ENCODE measurements around the gene TJP3. TPM values are rescaled to one million over a fixed set of nuclear protein-coding genes. Genes with fewer than 3 reads are reported as not detected.
A peak's percentile ranks its signal among the peaks of the same experiment; 100 is the strongest.

Gene TJP3
- total RNA-seq, 1 experiment from 2014 or later: 1.6 TPM

GRCh38 chr19:3723110-3723488, 14.9 kb downstream of the TJP3 start:
- no TSS peak for BruUV-seq (replicated peaks)
- no peaks in the 10 kb centered on the region for H3K36me3 Mint-ChIP-seq (ENCODE audit: insufficient read depth, unreplicated experiment)
- peaks cover 11% of the 10 kb centered on the region for H3K27me3 Mint-ChIP-seq (ENCODE audit: insufficient read depth, unreplicated experiment)
- no peak for TF ChIP-seq CTCF (IDR thresholded peaks at IDR 0.05; ENCODE audit: unreplicated experiment)
- no peak for DNase-seq (ENCODE audit: unreplicated experiment)
- intact Hi-C loops (cut with micrococcal nuclease): no loop called here
- peaks cover 6% of the 10 kb centered on the region for H3K4me1 Mint-ChIP-seq (ENCODE audit: insufficient read depth, unreplicated experiment)
- H3K4me3 Mint-ChIP-seq (ENCODE audit: unreplicated experiment): no peak overlapping the region
- ChIA-PET CTCF (no interaction called here), POLR2A (no interaction called here)
- H3K27ac Mint-ChIP-seq (ENCODE audit: low read depth, unreplicated experiment): peak overlapping the region; percentile 39
- H3K9me3 Mint-ChIP-seq (ENCODE audit: unreplicated experiment): no peaks in the 10 kb centered on the region

- Mint-ChIP-seq H3K9me3 (ENCODE audit: unreplicated experiment) (no peaks in the 10 kb centered on the region), H3K4me1 (ENCODE audit: insufficient read depth, unreplicated experiment) (peaks cover 6% of the 10 kb centered on the region), H3K4me3 (ENCODE audit: unreplicated experiment) (no peak overlapping the region), H3K27me3 (ENCODE audit: insufficient read depth, unreplicated experiment) (peaks cover 11% of the 10 kb centered on the region), H3K27ac (ENCODE audit: low read depth, unreplicated experiment) (no peak overlapping the region), H3K36me3 (ENCODE audit: insufficient read depth, unreplicated experiment) (no peaks in the 10 kb centered on the region)
- BruUV-seq (replicated peaks): no TSS peak
- no peak for DNase-seq (ENCODE audit: unreplicated experiment)
- intact Hi-C loops (cut with micrococcal nuclease): no loop called here
- TF ChIP-seq CTCF (IDR thresholded peaks at IDR 0.05; ENCODE audit: unreplicated experiment): no peak
- ChIA-PET POLR2A (no interaction called here), CTCF (no interaction called here)
Observed at GRCh38 chr19:3723883-3724282, 15.7 kb downstream of the TJP3 start.

GRCh38 chr19:3725121-3725520, 16.9 kb downstream of the TJP3 start:
- intact Hi-C loops (cut with micrococcal nuclease): no loop called here
- no TSS peak for BruUV-seq (replicated peaks)
- no peak overlapping the region for H3K4me3 Mint-ChIP-seq (ENCODE audit: unreplicated experiment)
- H3K27ac Mint-ChIP-seq (ENCODE audit: low read depth, unreplicated experiment): no peak overlapping the region
- DNase-seq (ENCODE audit: unreplicated experiment): no peak
- H3K27me3 Mint-ChIP-seq (ENCODE audit: insufficient read depth, unreplicated experiment): peaks cover 11% of the 10 kb centered on the region
- H3K36me3 Mint-ChIP-seq (ENCODE audit: insufficient read depth, unreplicated experiment): no peaks in the 10 kb centered on the region
- ChIA-PET CTCF (interaction anchor here (0.6 to 0.7 kb wide), 3 partner anchors 37 to 764 kb away, joined by 3 to 4 read pairs (median 4); no protein-coding TSS in a partner anchor), POLR2A (interaction anchor here (0.6 kb wide), 1 partner anchor 30 kb away, joined by 3 read pairs; no protein-coding TSS in a partner anchor)
- no peaks in the 10 kb centered on the region for H3K9me3 Mint-ChIP-seq (ENCODE audit: unreplicated experiment)
- no peak for TF ChIP-seq CTCF (IDR thresholded peaks at IDR 0.05; ENCODE audit: unreplicated experiment)
- peaks cover 6% of the 10 kb centered on the region for H3K4me1 Mint-ChIP-seq (ENCODE audit: insufficient read depth, unreplicated experiment)

DNA sequence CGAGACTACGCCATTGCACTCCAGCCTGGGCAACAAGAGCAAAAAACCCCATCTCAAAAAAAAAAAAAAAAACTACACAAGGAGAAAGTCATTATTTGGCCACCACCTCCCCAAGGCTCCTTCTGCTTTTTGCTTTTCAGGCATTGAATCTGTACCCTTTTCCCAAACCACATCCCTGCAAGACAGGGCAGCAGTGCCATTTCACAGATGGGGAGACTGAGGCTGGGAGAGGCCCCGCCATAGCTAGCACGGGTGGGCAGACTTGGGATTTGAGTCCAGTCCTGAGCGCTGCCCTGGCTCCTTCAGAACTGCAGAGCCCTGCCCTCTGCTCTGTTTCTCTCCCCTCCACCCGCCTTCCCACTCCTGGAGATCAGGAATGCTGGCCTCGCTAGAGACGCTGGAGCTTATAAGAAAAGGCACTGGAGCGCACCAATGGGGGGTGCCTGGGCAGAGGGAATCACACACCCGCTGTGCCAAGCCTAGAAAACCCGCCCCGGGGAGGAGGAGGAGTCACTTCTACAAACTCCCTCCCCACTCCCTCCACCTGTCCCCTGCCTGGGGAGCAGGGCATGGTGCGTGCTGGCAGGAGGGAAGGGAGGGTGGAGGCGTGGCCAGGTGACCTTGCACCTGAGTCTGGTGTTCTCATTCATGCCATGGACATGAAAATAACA, 17.6 kb downstream of the TJP3 start:
- H3K36me3 Mint-ChIP-seq (ENCODE audit: insufficient read depth, unreplicated experiment): no peaks in the 10 kb centered on the region
- H3K4me1 Mint-ChIP-seq (ENCODE audit: insufficient read depth, unreplicated experiment): peaks cover 8% of the 10 kb centered on the region
- no TSS peak for BruUV-seq (replicated peaks)
- peak; percentile 42 for DNase-seq (ENCODE audit: unreplicated experiment)
- peaks cover 11% of the 10 kb centered on the region for H3K27me3 Mint-ChIP-seq (ENCODE audit: insufficient read depth, unreplicated experiment)
- ChIA-PET POLR2A (interaction anchor here (0.6 kb wide), 1 partner anchor 30 kb away, joined by 3 read pairs; no protein-coding TSS in a partner anchor), CTCF (interaction anchor here (0.7 kb wide), 1 partner anchor 83 kb away, joined by 3 read pairs; no protein-coding TSS in a partner anchor)
- intact Hi-C loops (cut with micrococcal nuclease): no loop called here
- no peak for TF ChIP-seq CTCF (IDR thresholded peaks at IDR 0.05; ENCODE audit: unreplicated experiment)
- no peak overlapping the region for H3K27ac Mint-ChIP-seq (ENCODE audit: low read depth, unreplicated experiment)
- no peaks in the 10 kb centered on the region for H3K9me3 Mint-ChIP-seq (ENCODE audit: unreplicated experiment)
- no peak overlapping the region for H3K4me3 Mint-ChIP-seq (ENCODE audit: unreplicated experiment)
